HUES6 (cell line): ENCODE measurements around the gene COX7B2.

Experiments
- H3K27ac ChIP-seq: 2 replicates; pipeline ENCODE4 v1.7.0; 2013; ENCODE audit warnings: low read depth, mild to moderate bottlenecking, low read length, inconsistent platforms
- H3K27me3 ChIP-seq: 2 replicates; pipeline ENCODE4 v1.6.1; 2013; ENCODE audit warnings: low read length; ENCODE audit not compliant: control insufficient read depth, insufficient read depth
- H3K36me3 ChIP-seq: 2 replicates; pipeline ENCODE4 v1.6.1; 2013; ENCODE audit warnings: low read length; ENCODE audit not compliant: control insufficient read depth, insufficient read depth
- H3K4me1 ChIP-seq: 2 replicates; pipeline ENCODE4 v1.6.1; 2013; ENCODE audit warnings: low read length; ENCODE audit not compliant: control insufficient read depth, insufficient read depth
- H3K4me3 ChIP-seq: 2 replicates; pipeline ENCODE4 v1.5.1; 2013; ENCODE audit warnings: low read depth, low read length
- H3K9ac ChIP-seq: one replicate; pipeline ENCODE4 v1.6.1; 2013; ENCODE audit warnings: mild to moderate bottlenecking, low read length
- H3K9me3 ChIP-seq: 2 replicates; pipeline ENCODE4 v1.6.1; 2013; ENCODE audit warnings: low read depth, low read length; ENCODE audit not compliant: control insufficient read depth, insufficient read depth

The COX7B2 gene

DNA sequence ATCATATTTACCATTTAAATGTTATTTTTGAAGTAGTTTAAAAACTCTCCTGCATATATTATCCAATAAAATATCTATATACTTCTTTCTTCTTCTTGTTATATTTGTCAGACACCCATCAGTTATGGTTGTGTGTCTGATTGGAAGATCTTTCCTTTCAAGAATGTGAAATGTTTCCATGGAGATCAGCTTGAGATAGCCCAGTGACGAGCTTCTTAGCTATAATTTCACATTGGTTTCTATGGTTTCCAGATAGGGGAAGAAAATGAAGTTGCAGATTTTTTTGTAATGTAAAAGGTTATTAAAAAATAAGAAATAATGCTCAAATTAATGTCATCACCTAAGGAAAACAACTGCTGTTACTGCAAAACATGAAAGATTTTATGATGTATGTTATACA is 189.0 kb downstream of the COX7B2 start:
- Histone ChIP-seq H3K27me3 (no peaks in the 10 kb centered on the region), H3K36me3 (no peaks in the 10 kb centered on the region), H3K9ac (no peak overlapping the region), H3K4me1 (no peaks in the 10 kb centered on the region), H3K27ac (no peak overlapping the region), H3K9me3 (no peaks in the 10 kb centered on the region), H3K4me3 (no peak overlapping the region)

DNA sequence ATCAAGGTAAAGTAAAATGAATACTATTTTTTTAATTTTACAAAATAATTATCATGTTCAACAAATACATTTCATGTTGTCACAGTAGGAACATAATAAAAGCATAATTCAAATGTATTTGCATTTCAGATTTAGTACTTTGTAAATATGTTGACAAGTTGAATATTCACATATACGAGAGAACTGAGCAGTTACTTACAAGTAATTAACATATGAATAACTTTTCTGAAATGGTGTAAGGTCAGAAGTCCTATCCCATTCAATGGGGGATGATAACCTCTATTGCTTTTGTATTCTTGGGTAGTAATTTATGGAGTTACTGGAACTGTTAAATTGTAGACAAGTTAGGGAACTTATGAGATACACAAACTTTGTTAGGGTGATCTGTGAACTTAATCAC is 191.1 kb downstream of the COX7B2 start:
- no peaks in the 10 kb centered on the region for H3K27me3 ChIP-seq
- no peak overlapping the region for H3K4me3 ChIP-seq
- H3K4me1 ChIP-seq = no peaks in the 10 kb centered on the region
- H3K9ac ChIP-seq = no peak overlapping the region
- H3K36me3 ChIP-seq = no peaks in the 10 kb centered on the region
- H3K9me3 ChIP-seq = no peaks in the 10 kb centered on the region
- no peak overlapping the region for H3K27ac ChIP-seq

DNA sequence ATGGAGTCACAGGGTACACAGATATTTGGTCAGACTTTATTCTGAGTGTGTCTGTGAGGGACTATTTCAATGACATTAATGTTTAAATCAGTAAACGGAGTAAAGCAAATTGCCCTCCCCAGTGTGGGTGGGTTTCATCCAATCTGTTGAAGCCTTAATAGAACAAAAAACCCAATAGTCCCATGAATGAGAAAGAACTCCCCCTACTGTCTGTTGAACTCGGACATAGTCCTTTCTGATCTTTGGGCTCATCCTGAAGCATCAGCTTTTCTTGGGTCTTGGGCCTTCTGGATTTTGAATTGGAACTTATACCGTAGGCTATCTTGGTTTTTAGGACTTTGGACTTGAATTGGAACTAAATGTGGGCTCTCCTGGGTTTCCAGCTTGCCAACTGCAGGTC is 193.6 kb downstream of the COX7B2 start:
- H3K4me3 ChIP-seq = no peak overlapping the region
- no peaks in the 10 kb centered on the region for H3K27me3 ChIP-seq
- H3K9me3 ChIP-seq = no peaks in the 10 kb centered on the region
- no peak overlapping the region for H3K27ac ChIP-seq
- no peak overlapping the region for H3K9ac ChIP-seq
- no peaks in the 10 kb centered on the region for H3K36me3 ChIP-seq
- H3K4me1 ChIP-seq = no peaks in the 10 kb centered on the region

DNA sequence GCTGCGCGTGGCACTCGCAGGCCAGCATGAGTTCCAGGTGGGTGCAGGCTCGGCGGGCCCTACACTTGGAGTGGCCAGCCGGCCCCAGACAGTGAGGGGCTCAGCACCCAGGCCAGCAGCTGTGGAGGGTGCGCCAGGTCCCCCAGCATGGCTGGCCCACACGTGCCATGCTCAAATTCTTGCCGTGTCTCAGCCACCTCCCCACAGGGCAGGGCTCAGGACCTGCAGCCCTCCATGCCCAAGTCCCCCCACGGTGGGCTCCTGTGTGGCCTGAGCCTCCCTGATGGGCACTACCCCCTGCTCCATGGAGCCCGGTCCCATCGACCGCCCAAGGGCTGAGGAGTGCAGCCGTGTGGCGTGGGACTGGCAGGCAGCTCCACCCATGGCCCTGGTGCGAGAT is 210.2 kb downstream of the COX7B2 start:
- no peaks in the 10 kb centered on the region for H3K27me3 ChIP-seq
- no peaks in the 10 kb centered on the region for H3K36me3 ChIP-seq
- H3K9me3 ChIP-seq = peaks cover 5% of the 10 kb centered on the region; the same call in 1 of the 2 replicates
- H3K9ac ChIP-seq = no peak overlapping the region
- no peak overlapping the region for H3K27ac ChIP-seq
- no peak overlapping the region for H3K4me3 ChIP-seq
- no peaks in the 10 kb centered on the region for H3K4me1 ChIP-seq
